ENCODE results near the gene RNF114.
A peak's percentile ranks its signal among the peaks of the same experiment; 100 is the strongest.
"Not testable (repeated sequence)": the region's sequence is repeated elsewhere in the genome, so short reads cannot be mapped to it uniquely, and the experiment has no call there.

The RNF114 gene

DNA sequence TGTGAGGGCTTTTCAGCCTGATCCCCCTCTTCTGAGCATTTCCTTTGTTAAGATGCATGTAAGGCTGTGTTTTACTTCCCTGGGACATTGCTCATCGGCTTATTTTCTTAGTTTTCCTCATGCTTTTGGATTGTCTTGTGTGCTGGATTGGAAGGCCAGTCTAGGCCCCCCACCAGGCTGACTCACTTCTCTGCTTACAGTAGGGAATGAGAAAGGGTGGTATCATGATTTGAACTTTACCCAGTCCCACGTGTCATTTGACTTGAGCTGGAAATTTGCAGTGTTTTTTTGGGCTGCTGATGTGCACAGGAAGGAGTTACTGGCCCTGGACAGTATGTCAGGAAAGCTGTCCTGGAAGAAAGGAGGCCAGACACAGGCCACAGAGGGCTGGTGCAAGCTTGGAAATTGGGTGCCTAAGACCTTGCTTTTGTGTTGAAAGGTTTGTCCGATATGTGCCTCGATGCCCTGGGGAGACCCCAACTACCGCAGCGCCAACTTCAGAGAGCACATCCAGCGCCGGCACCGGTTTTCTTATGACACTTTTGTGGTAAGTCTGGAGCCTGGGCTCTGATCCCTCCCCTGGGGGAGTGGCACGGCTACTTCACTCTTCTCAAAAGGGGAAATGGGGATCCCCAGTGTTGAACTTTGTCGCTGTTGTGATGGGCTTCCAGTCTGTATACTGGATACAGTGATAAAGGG is 12.8 kb downstream of the RNF114 start:
- H3K27me3 ChIP-seq (ENCODE audit: insufficient read depth, poor library complexity, severe bottlenecking): no peaks in the 10 kb centered on the region
- peak in 1 of 2 experiments; percentile 47 for DNase-seq (ENCODE audit: low read depth in 1 of 2, low spot score in 1 of 2)
- TF ChIP-seq SPI1 (IDR thresholded peaks at IDR 0.05; ENCODE audit: borderline replicate concordance, low read depth) (peak; percentile 81), GABPA (IDR thresholded peaks at IDR 0.05; ENCODE audit: low read depth) (no peak)
- H3K4me3 ChIP-seq (replicated peaks; ENCODE audit: insufficient read depth, low read length): no peak overlapping the region
- no peak overlapping the region for H3K27ac ChIP-seq (replicated peaks)

DNA sequence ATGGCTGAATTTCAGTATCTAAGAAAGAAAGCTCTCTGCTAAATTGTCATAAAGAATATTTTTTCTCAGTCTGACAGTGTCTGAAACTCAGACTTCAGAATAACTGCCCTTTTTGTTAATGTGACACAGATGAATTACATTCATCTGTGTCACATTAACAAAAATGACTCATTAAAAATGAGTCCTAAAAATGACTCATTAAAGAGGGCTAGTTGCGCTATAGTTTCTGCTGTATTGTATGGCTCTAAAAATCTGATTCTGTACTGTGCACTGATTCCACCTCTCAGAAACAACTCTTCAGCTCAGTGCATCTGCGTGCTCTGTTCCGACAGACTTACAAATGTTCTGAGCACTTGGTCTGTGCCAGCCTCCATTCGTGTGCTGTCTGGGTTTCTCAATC is 15.0 kb downstream of the RNF114 start:
- Histone ChIP-seq H3K27me3 (ENCODE audit: insufficient read depth, poor library complexity, severe bottlenecking) (no peaks in the 10 kb centered on the region), H3K27ac (replicated peaks) (no peak overlapping the region), H3K4me3 (replicated peaks; ENCODE audit: insufficient read depth, low read length) (no peak overlapping the region)
- TF ChIP-seq CTCF (IDR thresholded peaks at IDR 0.05; ENCODE audit: insufficient read depth, low read length) (no peak), SPI1 (IDR thresholded peaks at IDR 0.05; ENCODE audit: borderline replicate concordance, low read depth) (no peak), GABPA (IDR thresholded peaks at IDR 0.05; ENCODE audit: low read depth) (no peak)
- no peak for DNase-seq (ENCODE audit: low read depth in 1 of 2, low spot score in 1 of 2)

GRCh38 chr20:49955167-49955566 is 19.0 kb downstream of the RNF114 start:
- DNase-seq (ENCODE audit: low read depth in 1 of 2, low spot score in 1 of 2): no peak
- no peak overlapping the region for H3K27ac ChIP-seq (replicated peaks)
- no peak overlapping the region for H3K4me3 ChIP-seq (replicated peaks; ENCODE audit: insufficient read depth, low read length)
- TF ChIP-seq REST (IDR thresholded peaks at IDR 0.05; ENCODE audit: insufficient replicate concordance, low read depth): no peak
- TF ChIP-seq SPI1 (IDR thresholded peaks at IDR 0.05; ENCODE audit: borderline replicate concordance, low read depth): no peak
- no peak for TF ChIP-seq POLR2AphosphoS5 (IDR thresholded peaks at IDR 0.05; ENCODE audit: low read depth)
- TF ChIP-seq CTCF (IDR thresholded peaks at IDR 0.05; ENCODE audit: insufficient read depth, low read length): no peak
- TF ChIP-seq GABPA (IDR thresholded peaks at IDR 0.05; ENCODE audit: low read depth): no peak
- H3K27me3 ChIP-seq (ENCODE audit: insufficient read depth, poor library complexity, severe bottlenecking): no peaks in the 10 kb centered on the region

- not testable (repeated sequence) for H3K4me3 ChIP-seq (replicated peaks; ENCODE audit: insufficient read depth, low read length); H3K27ac ChIP-seq (replicated peaks); H3K27me3 ChIP-seq (ENCODE audit: insufficient read depth, poor library complexity, severe bottlenecking); DNase-seq (ENCODE audit: low read depth in 1 of 2, low spot score in 1 of 2)
Measured at GRCh38 chr20:49955830-49956396, 19.7 kb downstream of the RNF114 start.

- no peak overlapping the region for H3K27ac ChIP-seq (replicated peaks)
- no peak overlapping the region for H3K4me3 ChIP-seq (replicated peaks; ENCODE audit: insufficient read depth, low read length)
- no peaks in the 10 kb centered on the region for H3K27me3 ChIP-seq (ENCODE audit: insufficient read depth, poor library complexity, severe bottlenecking)
- DNase-seq (ENCODE audit: low read depth in 1 of 2, low spot score in 1 of 2): no peak
- TF ChIP-seq SPI1 (IDR thresholded peaks at IDR 0.05; ENCODE audit: borderline replicate concordance, low read depth) (no peak), CTCF (IDR thresholded peaks at IDR 0.05; ENCODE audit: insufficient read depth, low read length) (no peak), GABPA (IDR thresholded peaks at IDR 0.05; ENCODE audit: low read depth) (no peak), POLR2AphosphoS5 (IDR thresholded peaks at IDR 0.05; ENCODE audit: low read depth) (no peak), REST (IDR thresholded peaks at IDR 0.05; ENCODE audit: insufficient replicate concordance, low read depth) (no peak)
Measured at GRCh38 chr20:49956689-49957088, 20.5 kb downstream of the RNF114 start.
